Activated CD8-positive, alpha-beta T cell treated with anti-CD3 and anti-CD28 coated beads for 36 hours (primary cell): ENCODE measurements around the gene L3MBTL2. TPM values are rescaled to one million over a fixed set of nuclear protein-coding genes. Genes with fewer than 3 reads are reported as not detected.

Experiments
- ATAC-seq: fragments of 200-7000 bp; cut with Tn5 transposase; one replicate; pipeline ENCODE4 v1.10.0; 2021; ENCODE audit warnings: mild to moderate bottlenecking, moderate library complexity
- CTCF ChIA-PET: fragments of 350-600 bp; sonication (Branson Sonifier 250); formaldehyde crosslinking; loops from one replicate; lab custom pipeline; 2021; ENCODE audit warnings: antibody characterized with exemption; lab: Charles Lee
- POLR2A ChIA-PET: fragments of 350-600 bp; sonication (Branson Sonifier 250); formaldehyde crosslinking; loops from one replicate; lab custom pipeline; 2021; ENCODE audit warnings: antibody characterized with exemption; lab: Charles Lee
- DNase-seq: peaks from one replicate; pipeline ENCODE4 v3.0.0-alpha.2; 2020
- H3K27ac Mint-ChIP-seq: one replicate; pipeline ENCODE4 v1.8.0; 2021; ENCODE audit warnings: mild to moderate bottlenecking, mixed read lengths
- H3K27me3 Mint-ChIP-seq: one replicate; pipeline ENCODE4 v1.8.0; 2021; ENCODE audit warnings: mixed read lengths
- H3K36me3 Mint-ChIP-seq: one replicate; pipeline ENCODE4 v1.8.0; 2021; ENCODE audit warnings: low read depth, mixed read lengths
- H3K4me1 Mint-ChIP-seq: one replicate; pipeline ENCODE4 v1.8.0; 2021; ENCODE audit warnings: low read depth, mixed read lengths
- H3K4me3 Mint-ChIP-seq: one replicate; pipeline ENCODE4 v1.8.0; 2021; ENCODE audit warnings: mild to moderate bottlenecking, moderate library complexity, mixed read lengths
- H3K9me3 Mint-ChIP-seq: one replicate; pipeline ENCODE4 v1.8.0; 2021; ENCODE audit warnings: mixed read lengths
- CTCF ChIP-seq: fragments of 200-600 bp; IDR thresholded peaks from one replicate; pipeline ENCODE4 v1.8.0; 2022; ENCODE audit warnings: antibody characterized with exemption, mild to moderate bottlenecking
- intact Hi-C: fragments of 100-400 bp; cut with micrococcal nuclease; formaldehyde crosslinking; loops from one replicate; pipeline ENCODE4 v1.10.0; 2022
- total RNA-seq, 2 experiments: library from RNA; stranded (reverse); gene quantifications; one replicate each; pipeline ENCODE4 v1.2.3, GENCODE V29; 2021

L3MBTL2 gene
- total RNA-seq, 2 experiments from 2014 or later = 25.6 to 28.3 TPM

GRCh38 chr22:41249442-41249841 is 44.3 kb downstream of the L3MBTL2 start:
- intact Hi-C loops = no loop called here
- no peak for TF ChIP-seq CTCF
- ATAC-seq = no peak
- no peak overlapping the region for H3K4me3 Mint-ChIP-seq
- no peaks in the 10 kb centered on the region for H3K27me3 Mint-ChIP-seq
- DNase-seq = no peak
- peaks cover 35% of the 10 kb centered on the region for H3K36me3 Mint-ChIP-seq
- CTCF ChIA-PET = interaction anchor here (1.8 kb wide), 1 partner anchor 11 kb away, joined by 4 read pairs; no protein-coding TSS in a partner anchor
- no peaks in the 10 kb centered on the region for H3K9me3 Mint-ChIP-seq
- no peaks in the 10 kb centered on the region for H3K4me1 Mint-ChIP-seq
- no peak overlapping the region for H3K27ac Mint-ChIP-seq
- POLR2A ChIA-PET = no interaction called here

GRCh38 chr22:41250127-41250526 is 45.0 kb downstream of the L3MBTL2 start:
- TF ChIP-seq CTCF = no peak
- Mint-ChIP-seq H3K4me3 (no peak overlapping the region), H3K9me3 (no peaks in the 10 kb centered on the region), H3K27me3 (no peaks in the 10 kb centered on the region), H3K27ac (no peak overlapping the region), H3K36me3 (peaks cover 33% of the 10 kb centered on the region), H3K4me1 (no peaks in the 10 kb centered on the region)
- ChIA-PET CTCF (interaction anchor here (1.8 kb wide), 1 partner anchor 12 kb away, joined by 4 read pairs; no protein-coding TSS in a partner anchor), POLR2A (no interaction called here)
- DNase-seq = no peak
- intact Hi-C loops = no loop called here
- ATAC-seq = no peak

GRCh38 chr22:41252365-41252764 is 47.3 kb downstream of the L3MBTL2 start:
- Mint-ChIP-seq H3K27me3 (no peaks in the 10 kb centered on the region), H3K4me3 (no peak overlapping the region), H3K36me3 (peaks cover 44% of the 10 kb centered on the region), H3K9me3 (no peaks in the 10 kb centered on the region), H3K4me1 (no peaks in the 10 kb centered on the region), H3K27ac (no peak overlapping the region)
- DNase-seq (no peak), ATAC-seq (no peak)
- TF ChIP-seq CTCF = no peak
- intact Hi-C loops = no loop called here
- ChIA-PET POLR2A (interaction anchor here (0.8 to 1.1 kb wide), 3 partner anchors 10 to 411 kb away, joined by 3 to 4 read pairs (median 3); no protein-coding TSS in a partner anchor), CTCF (interaction anchor here (1.0 kb wide), 1 partner anchor 12 kb away, joined by 3 read pairs; no protein-coding TSS in a partner anchor)

- ChIA-PET POLR2A (interaction anchor here (1.6 kb wide), 1 partner anchor 10 kb away, joined by 7 read pairs; no protein-coding TSS in a partner anchor), CTCF (no interaction called here)
- H3K36me3 Mint-ChIP-seq = peaks cover 48% of the 10 kb centered on the region
- DNase-seq (no peak), ATAC-seq (no peak)
- H3K4me3 Mint-ChIP-seq = no peak overlapping the region
- intact Hi-C loops = no loop called here
- TF ChIP-seq CTCF = no peak
- H3K27me3 Mint-ChIP-seq = no peaks in the 10 kb centered on the region
- peak overlapping the region; percentile 27 for H3K27ac Mint-ChIP-seq
- no peaks in the 10 kb centered on the region for H3K9me3 Mint-ChIP-seq
- H3K4me1 Mint-ChIP-seq = no peaks in the 10 kb centered on the region
Observed at GRCh38 chr22:41254230-41254629, 49.1 kb downstream of the L3MBTL2 start.
